ENCODE results near the gene IL36RN.

The IL36RN gene

DNA sequence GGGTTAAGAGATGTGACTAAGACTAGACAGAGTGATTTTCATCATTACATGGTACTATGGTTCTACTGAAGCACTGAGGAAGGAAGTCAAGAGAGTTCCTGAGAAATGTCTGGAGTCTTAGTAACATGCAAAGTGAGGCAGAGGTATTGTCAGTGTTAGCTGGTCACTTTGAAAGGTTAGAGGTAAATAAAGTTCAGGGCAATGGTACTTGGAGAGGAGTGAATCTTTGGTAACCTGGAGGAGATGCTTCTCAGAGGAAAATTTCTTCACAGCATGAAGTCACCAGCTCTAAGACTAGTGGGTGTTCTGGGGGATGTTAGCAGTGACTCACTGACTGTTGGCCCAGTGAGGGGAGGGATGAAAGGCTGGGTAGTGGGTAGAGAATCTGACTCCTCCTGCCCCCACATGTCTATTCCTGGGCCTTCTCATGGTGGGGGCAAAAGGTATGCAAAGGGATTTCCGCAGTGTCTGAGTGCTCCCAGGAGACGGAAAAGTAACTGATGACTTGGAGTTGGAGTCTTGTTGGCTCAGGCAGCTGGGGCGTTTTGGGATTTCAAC lies 45.1 kb downstream of the IL36RN start:
- Histone ChIP-seq H3K56ac (ENCODE audit: low read length) (no peak overlapping the region), H3K23ac (ENCODE audit: low read length) (no peak overlapping the region), H2BK5ac (ENCODE audit: low read length) (no peak overlapping the region), H2BK120ac (ENCODE audit: low read depth, low read length) (no peak overlapping the region), H3K79me1 (ENCODE audit: low read length) (no peaks in the 10 kb centered on the region), H3K27me3 (ENCODE audit: insufficient read depth, low read length, poor library complexity) (no peaks in the 10 kb centered on the region), H3K79me2 (ENCODE audit: control insufficient read depth, insufficient read depth, low read length) (no peaks in the 10 kb centered on the region), H3K27ac (ENCODE audit: low read depth, low read length) (no peak overlapping the region), H3K4me1 (ENCODE audit: control insufficient read depth, low read depth, low read length) (no peaks in the 10 kb centered on the region), H2AK5ac (ENCODE audit: low read length) (no peak overlapping the region), H3K4me3 (ENCODE audit: low read length) (no peak overlapping the region), H3K36me3 (ENCODE audit: control insufficient read depth, insufficient read depth, low read length) (no peaks in the 10 kb centered on the region), H4K8ac (ENCODE audit: low read depth, low read length) (no peak overlapping the region), H3K18ac (ENCODE audit: low read length) (no peak overlapping the region), H3K9ac (ENCODE audit: low read length) (no peak overlapping the region), H3K4me2 (ENCODE audit: low read length) (no peak overlapping the region), H3K4ac (ENCODE audit: low read depth, low read length) (no peak overlapping the region), H4K5ac (ENCODE audit: low read length) (no peak overlapping the region), H2BK15ac (replicated peaks; ENCODE audit: low read depth) (no peak overlapping the region)
- no CpG with 5 or more reads among the region's 3 CpGs for WGBS (ENCODE audit: extremely low coverage, insufficient coverage, low lambda C conversion rate)
- no peak for DNase-seq

- no peak for DNase-seq
- Histone ChIP-seq H4K8ac (ENCODE audit: low read depth, low read length) (no peak overlapping the region), H2BK5ac (ENCODE audit: low read length) (no peak overlapping the region), H3K79me2 (ENCODE audit: control insufficient read depth, insufficient read depth, low read length) (no peaks in the 10 kb centered on the region), H3K23ac (ENCODE audit: low read length) (no peak overlapping the region), H3K4me2 (ENCODE audit: low read length) (no peak overlapping the region), H2BK15ac (replicated peaks; ENCODE audit: low read depth) (no peak overlapping the region), H3K79me1 (ENCODE audit: low read length) (no peaks in the 10 kb centered on the region), H3K4ac (ENCODE audit: low read depth, low read length) (no peak overlapping the region), H3K56ac (ENCODE audit: low read length) (no peak overlapping the region), H3K18ac (ENCODE audit: low read length) (no peak overlapping the region), H3K27me3 (ENCODE audit: insufficient read depth, low read length, poor library complexity) (no peaks in the 10 kb centered on the region), H2AK5ac (ENCODE audit: low read length) (no peak overlapping the region), H3K4me1 (ENCODE audit: control insufficient read depth, low read depth, low read length) (no peaks in the 10 kb centered on the region), H3K36me3 (ENCODE audit: control insufficient read depth, insufficient read depth, low read length) (no peaks in the 10 kb centered on the region), H2BK120ac (ENCODE audit: low read depth, low read length) (no peak overlapping the region), H3K9ac (ENCODE audit: low read length) (no peak overlapping the region), H4K5ac (ENCODE audit: low read length) (no peak overlapping the region), H3K4me3 (ENCODE audit: low read length) (no peak overlapping the region), H3K27ac (ENCODE audit: low read depth, low read length) (no peak overlapping the region)
- WGBS (ENCODE audit: extremely low coverage, insufficient coverage, low lambda C conversion rate) = no CpG with 5 or more reads among the region's 6 CpGs
Observed at GRCh38 chr2:113105047-113105785, 46.2 kb downstream of the IL36RN start.

DNA sequence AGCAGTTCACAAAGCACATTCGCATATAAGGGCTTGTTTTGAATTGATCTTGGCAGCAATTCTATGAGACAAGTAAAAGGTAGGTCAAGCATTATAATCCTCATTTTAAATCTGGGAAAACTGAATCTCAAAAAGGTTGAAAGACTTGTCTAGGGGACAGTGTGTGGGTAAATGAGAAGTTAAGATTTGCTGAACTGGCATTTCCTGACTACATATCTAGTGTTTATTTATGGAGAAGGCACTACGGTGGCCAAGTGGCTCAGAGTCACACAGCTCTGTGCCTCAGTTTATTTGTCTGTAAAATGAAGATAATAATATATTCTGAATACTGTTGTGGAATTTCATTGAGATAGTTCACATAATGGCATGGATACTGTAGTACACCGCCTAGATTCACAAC lies 52.1 kb downstream of the IL36RN start:
- Histone ChIP-seq H3K27ac (ENCODE audit: low read depth, low read length) (no peak overlapping the region), H3K36me3 (ENCODE audit: control insufficient read depth, insufficient read depth, low read length) (no peaks in the 10 kb centered on the region), H3K4me3 (ENCODE audit: low read length) (no peak overlapping the region), H3K9ac (ENCODE audit: low read length) (no peak overlapping the region), H3K23ac (ENCODE audit: low read length) (no peak overlapping the region), H3K4me1 (ENCODE audit: control insufficient read depth, low read depth, low read length) (no peaks in the 10 kb centered on the region), H4K8ac (ENCODE audit: low read depth, low read length) (no peak overlapping the region), H2BK120ac (ENCODE audit: low read depth, low read length) (no peak overlapping the region), H3K79me1 (ENCODE audit: low read length) (no peaks in the 10 kb centered on the region), H3K4me2 (ENCODE audit: low read length) (no peak overlapping the region), H3K56ac (ENCODE audit: low read length) (no peak overlapping the region), H2AK5ac (ENCODE audit: low read length) (no peak overlapping the region), H3K79me2 (ENCODE audit: control insufficient read depth, insufficient read depth, low read length) (no peaks in the 10 kb centered on the region), H3K27me3 (ENCODE audit: insufficient read depth, low read length, poor library complexity) (no peaks in the 10 kb centered on the region), H3K18ac (ENCODE audit: low read length) (no peak overlapping the region), H4K5ac (ENCODE audit: low read length) (no peak overlapping the region), H2BK5ac (ENCODE audit: low read length) (no peak overlapping the region), H3K4ac (ENCODE audit: low read depth, low read length) (no peak overlapping the region), H2BK15ac (replicated peaks; ENCODE audit: low read depth) (no peak overlapping the region)
- no CpG with 5 or more reads among the region's 3 CpGs for WGBS (ENCODE audit: extremely low coverage, insufficient coverage, low lambda C conversion rate)
- no peak for DNase-seq

- Histone ChIP-seq H3K56ac (ENCODE audit: low read length) (no peak overlapping the region), H3K4ac (ENCODE audit: low read depth, low read length) (no peak overlapping the region), H2BK5ac (ENCODE audit: low read length) (no peak overlapping the region), H4K8ac (ENCODE audit: low read depth, low read length) (no peak overlapping the region), H3K4me2 (ENCODE audit: low read length) (no peak overlapping the region), H2AK5ac (ENCODE audit: low read length) (no peak overlapping the region), H3K9ac (ENCODE audit: low read length) (no peak overlapping the region), H3K4me3 (ENCODE audit: low read length) (no peak overlapping the region), H3K79me2 (ENCODE audit: control insufficient read depth, insufficient read depth, low read length) (no peaks in the 10 kb centered on the region), H3K18ac (ENCODE audit: low read length) (no peak overlapping the region), H3K23ac (ENCODE audit: low read length) (no peak overlapping the region), H3K27ac (ENCODE audit: low read depth, low read length) (no peak overlapping the region), H2BK15ac (replicated peaks; ENCODE audit: low read depth) (no peak overlapping the region), H4K5ac (ENCODE audit: low read length) (no peak overlapping the region), H2BK120ac (ENCODE audit: low read depth, low read length) (no peak overlapping the region), H3K4me1 (ENCODE audit: control insufficient read depth, low read depth, low read length) (no peaks in the 10 kb centered on the region), H3K79me1 (ENCODE audit: low read length) (no peaks in the 10 kb centered on the region), H3K27me3 (ENCODE audit: insufficient read depth, low read length, poor library complexity) (no peaks in the 10 kb centered on the region), H3K36me3 (ENCODE audit: control insufficient read depth, insufficient read depth, low read length) (no peaks in the 10 kb centered on the region)
- WGBS (ENCODE audit: extremely low coverage, insufficient coverage, low lambda C conversion rate) = no CpG with 5 or more reads among the region's 6 CpGs
- DNase-seq = no peak
Observed at GRCh38 chr2:113111823-113112287, 52.9 kb downstream of the IL36RN start.

DNA sequence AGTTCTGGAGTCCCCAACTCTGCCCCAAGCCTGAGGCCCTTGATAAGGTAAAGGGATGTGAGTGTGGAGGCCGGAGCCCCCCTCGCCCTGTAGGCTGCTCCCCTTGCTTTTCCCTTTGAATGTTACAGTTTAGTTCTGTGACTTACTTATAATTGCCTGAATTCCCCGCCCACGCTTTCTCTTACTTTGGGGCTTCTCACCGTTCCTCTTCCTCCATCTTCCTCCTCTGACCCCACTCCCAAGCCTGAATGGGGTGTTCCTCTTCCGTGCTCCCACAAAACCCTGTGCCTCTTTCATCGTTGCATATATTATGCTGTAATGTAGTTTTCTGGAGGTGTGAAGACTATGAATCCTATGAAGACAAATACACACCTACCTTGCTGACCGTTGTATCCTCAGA lies 53.4 kb downstream of the IL36RN start:
- no peak overlapping the region for H2BK15ac ChIP-seq (replicated peaks; ENCODE audit: low read depth)
- no peak overlapping the region for H3K4me2 ChIP-seq (ENCODE audit: low read length)
- no peak overlapping the region for H3K56ac ChIP-seq (ENCODE audit: low read length)
- no peaks in the 10 kb centered on the region for H3K27me3 ChIP-seq (ENCODE audit: insufficient read depth, low read length, poor library complexity)
- no CpG with 5 or more reads among the region's 8 CpGs for WGBS (ENCODE audit: extremely low coverage, insufficient coverage, low lambda C conversion rate)
- no peaks in the 10 kb centered on the region for H3K36me3 ChIP-seq (ENCODE audit: control insufficient read depth, insufficient read depth, low read length)
- H3K4me1 ChIP-seq (ENCODE audit: control insufficient read depth, low read depth, low read length) = no peaks in the 10 kb centered on the region
- H3K4ac ChIP-seq (ENCODE audit: low read depth, low read length) = no peak overlapping the region
- H3K9ac ChIP-seq (ENCODE audit: low read length) = no peak overlapping the region
- no peak overlapping the region for H3K23ac ChIP-seq (ENCODE audit: low read length)
- H3K79me2 ChIP-seq (ENCODE audit: control insufficient read depth, insufficient read depth, low read length) = no peaks in the 10 kb centered on the region
- H2AK5ac ChIP-seq (ENCODE audit: low read length) = no peak overlapping the region
- no peak overlapping the region for H3K4me3 ChIP-seq (ENCODE audit: low read length)
- DNase-seq = no peak
- no peak overlapping the region for H4K8ac ChIP-seq (ENCODE audit: low read depth, low read length)
- no peak overlapping the region for H4K5ac ChIP-seq (ENCODE audit: low read length)
- H2BK5ac ChIP-seq (ENCODE audit: low read length) = no peak overlapping the region
- H3K27ac ChIP-seq (ENCODE audit: low read depth, low read length) = no peak overlapping the region
- H3K18ac ChIP-seq (ENCODE audit: low read length) = no peak overlapping the region
- no peak overlapping the region for H2BK120ac ChIP-seq (ENCODE audit: low read depth, low read length)
- no peaks in the 10 kb centered on the region for H3K79me1 ChIP-seq (ENCODE audit: low read length)

DNA sequence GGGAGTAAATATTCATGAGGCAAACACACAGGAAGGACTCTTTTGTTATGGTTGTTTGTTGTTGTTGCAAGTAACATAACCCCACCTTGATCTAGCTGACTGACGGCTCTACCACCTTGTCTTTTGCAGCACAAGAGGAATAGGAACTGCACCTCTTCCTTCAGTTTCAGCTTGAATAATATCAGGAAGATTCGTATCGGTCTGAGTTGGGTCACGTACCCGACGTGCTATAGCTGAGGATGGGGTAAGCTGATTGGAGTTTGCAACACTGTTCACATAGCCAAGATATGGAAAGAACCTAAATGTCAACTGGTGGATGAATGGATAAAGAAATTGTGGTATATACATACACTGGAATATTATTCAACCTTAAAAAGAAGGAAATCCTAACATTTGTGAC lies 53.9 kb downstream of the IL36RN start:
- Histone ChIP-seq H2AK5ac (ENCODE audit: low read length) (no peak overlapping the region), H4K5ac (ENCODE audit: low read length) (no peak overlapping the region), H3K4me1 (ENCODE audit: control insufficient read depth, low read depth, low read length) (no peaks in the 10 kb centered on the region), H3K4me3 (ENCODE audit: low read length) (no peak overlapping the region), H4K8ac (ENCODE audit: low read depth, low read length) (no peak overlapping the region), H3K9ac (ENCODE audit: low read length) (no peak overlapping the region), H3K4me2 (ENCODE audit: low read length) (no peak overlapping the region), H3K79me1 (ENCODE audit: low read length) (no peaks in the 10 kb centered on the region), H3K4ac (ENCODE audit: low read depth, low read length) (no peak overlapping the region), H3K36me3 (ENCODE audit: control insufficient read depth, insufficient read depth, low read length) (no peaks in the 10 kb centered on the region), H2BK15ac (replicated peaks; ENCODE audit: low read depth) (no peak overlapping the region), H3K27me3 (ENCODE audit: insufficient read depth, low read length, poor library complexity) (no peaks in the 10 kb centered on the region), H3K27ac (ENCODE audit: low read depth, low read length) (no peak overlapping the region), H3K56ac (ENCODE audit: low read length) (no peak overlapping the region), H3K79me2 (ENCODE audit: control insufficient read depth, insufficient read depth, low read length) (no peaks in the 10 kb centered on the region), H3K23ac (ENCODE audit: low read length) (no peak overlapping the region), H3K18ac (ENCODE audit: low read length) (no peak overlapping the region), H2BK120ac (ENCODE audit: low read depth, low read length) (no peak overlapping the region), H2BK5ac (ENCODE audit: low read length) (no peak overlapping the region)
- DNase-seq = no peak
- WGBS (ENCODE audit: extremely low coverage, insufficient coverage, low lambda C conversion rate) = no CpG with 5 or more reads among the region's 6 CpGs
